Kidney (tissue), 14 donors: ENCODE measurements around the gene GPR78. TPM values are rescaled to one million over a fixed set of nuclear protein-coding genes. Genes with fewer than 3 reads are reported as not detected.
A peak's percentile ranks its signal among the peaks of the same experiment; 100 is the strongest.

Experiments
- DNase-seq, 5 donors: peaks; one replicate each; pipeline ENCODE4 v3.0.0-alpha.2; 2013 to 2020
- FAIRE-seq: peaks from 2 replicates; lab custom pipeline; 2012; peaks lifted over from hg19 to GRCh38; lab: Jason Lieb, UNC
- H3K27ac ChIP-seq, 2 donors: one replicate each; pipeline ENCODE4 v1.7.0; 2013; ENCODE audit warnings: low read depth in 2 of 2, low read length in 2 of 2, inconsistent platforms in 1 of 2
- H3K27me3 ChIP-seq: one replicate; pipeline ENCODE4 v1.7.1; 2013; ENCODE audit warnings: low read length, inconsistent platforms; ENCODE audit not compliant: control insufficient read depth, insufficient read depth
- H3K36me3 ChIP-seq, 3 donors: one replicate each; pipeline versions ENCODE4 v1.7.0 to v1.7.1; 2013; ENCODE audit warnings: low read length in 3 of 3, control low read depth in 1 of 3, inconsistent platforms in 1 of 3; ENCODE audit not compliant: insufficient read depth in 3 of 3, control insufficient read depth in 2 of 3
- H3K4me1 ChIP-seq, 3 donors: one replicate each; pipeline versions ENCODE4 v1.7.0 to v1.7.1; 2013; ENCODE audit warnings: low read length in 3 of 3, inconsistent platforms in 1 of 3, low read depth in 1 of 3; ENCODE audit not compliant: control insufficient read depth in 2 of 3, insufficient read depth in 2 of 3
- H3K4me3 ChIP-seq, 3 donors: one replicate each; pipeline versions ENCODE4 v1.7.0 to v1.8.1; 2013; ENCODE audit warnings: low read length in 3 of 3, control low read depth in 1 of 3, inconsistent platforms in 1 of 3
- H3K9ac ChIP-seq, 3 donors: one replicate each; pipeline versions ENCODE4 v1.7.0 to v1.7.1; 2013; ENCODE audit warnings: low read length in 3 of 3, control low read depth in 1 of 3, inconsistent platforms in 1 of 3
- H3K9me3 ChIP-seq, 3 donors: one replicate each; pipeline versions ENCODE4 v1.7.0 to v1.7.1; 2013; ENCODE audit warnings: low read length in 3 of 3, control low read depth in 1 of 3, inconsistent platforms in 1 of 3; ENCODE audit not compliant: control insufficient read depth in 2 of 3, insufficient read depth in 1 of 3
- intact Hi-C: fragments of 100-400 bp; cut with DNase I; formaldehyde crosslinking; loops from one replicate; pipeline ENCODE4 v1.11.1; 2022
- polyA plus RNA-seq: library from polyadenylated mRNA; stranded (reverse); fragments of 350-450 nt; fragmentation: Illumina TruSeq; extraction: RNeasy Lipid Tissue Mini Kit (QIAGEN cat#74804); gene quantifications from one replicate; pipeline ENCODE4 v1.2.3, GENCODE V29; 2014; ENCODE audit warnings: low read depth, low replicate concordance; ENCODE audit not compliant: insufficient read depth
- total RNA-seq: library from RNA; stranded (reverse); fragmentation: NEBNext Ultra II Directional; extraction: Animal tissue kit (Norgen Biotek cat#: 25700); gene quantifications from one replicate; pipeline ENCODE4 v1.2.1, GENCODE V29; 2021
- TF ChIP-seq, protein P1 (sequence below): IDR thresholded peaks from 3 replicates; pipeline ENCODE4 v1.5.1; 2012; ENCODE audit warnings: mild to moderate bottlenecking, moderate library complexity, borderline replicate concordance; ENCODE audit not compliant: insufficient read depth; ENCODE audit errors: extremely low read depth
- donor health status: control.
- donor health status: control.
- donor health status: control.
- donor health status: control.
- donor health status: control.
- donor health status: DM: yes; HTN: yes; CAD: no.
- donor health status: Normal renal cell carcinoma (clear cell type).

Gene GPR78
- total and polyA plus RNA-seq, 2 donors from 2014 or later, result not detected

GRCh38 chr4:8552581-8553205 lies 27.5 kb upstream of the GPR78 start:
- H3K4me3 ChIP-seq, result no peak overlapping the region
- H3K27me3 ChIP-seq, result no peaks in the 10 kb centered on the region
- no peaks in the 10 kb centered on the region for H3K36me3 ChIP-seq
- FAIRE-seq (no peak), DNase-seq (peak in 1 of 5 donors; percentile 42)
- TF ChIP-seq, protein P1, sequence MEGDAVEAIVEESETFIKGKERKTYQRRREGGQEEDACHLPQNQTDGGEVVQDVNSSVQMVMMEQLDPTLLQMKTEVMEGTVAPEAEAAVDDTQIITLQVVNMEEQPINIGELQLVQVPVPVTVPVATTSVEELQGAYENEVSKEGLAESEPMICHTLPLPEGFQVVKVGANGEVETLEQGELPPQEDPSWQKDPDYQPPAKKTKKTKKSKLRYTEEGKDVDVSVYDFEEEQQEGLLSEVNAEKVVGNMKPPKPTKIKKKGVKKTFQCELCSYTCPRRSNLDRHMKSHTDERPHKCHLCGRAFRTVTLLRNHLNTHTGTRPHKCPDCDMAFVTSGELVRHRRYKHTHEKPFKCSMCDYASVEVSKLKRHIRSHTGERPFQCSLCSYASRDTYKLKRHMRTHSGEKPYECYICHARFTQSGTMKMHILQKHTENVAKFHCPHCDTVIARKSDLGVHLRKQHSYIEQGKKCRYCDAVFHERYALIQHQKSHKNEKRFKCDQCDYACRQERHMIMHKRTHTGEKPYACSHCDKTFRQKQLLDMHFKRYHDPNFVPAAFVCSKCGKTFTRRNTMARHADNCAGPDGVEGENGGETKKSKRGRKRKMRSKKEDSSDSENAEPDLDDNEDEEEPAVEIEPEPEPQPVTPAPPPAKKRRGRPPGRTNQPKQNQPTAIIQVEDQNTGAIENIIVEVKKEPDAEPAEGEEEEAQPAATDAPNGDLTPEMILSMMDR, result no peak
- no peaks in the 10 kb centered on the region for H3K9me3 ChIP-seq
- no peaks in the 10 kb centered on the region for H3K4me1 ChIP-seq
- H3K27ac ChIP-seq, result no peak overlapping the region
- intact Hi-C loops, result no loop called here
- H3K9ac ChIP-seq, result no peak overlapping the region

GRCh38 chr4:8553216-8553615 lies 27.0 kb upstream of the GPR78 start:
- no peak overlapping the region for H3K27ac ChIP-seq
- DNase-seq (peak in 1 of 5 donors; percentile 64), FAIRE-seq (no peak)
- intact Hi-C loops, result no loop called here
- TF ChIP-seq, protein P1, result no peak
- no peak overlapping the region for H3K4me3 ChIP-seq
- no peaks in the 10 kb centered on the region for H3K9me3 ChIP-seq
- no peaks in the 10 kb centered on the region for H3K36me3 ChIP-seq
- no peak overlapping the region for H3K9ac ChIP-seq
- H3K27me3 ChIP-seq, result no peaks in the 10 kb centered on the region
- no peaks in the 10 kb centered on the region for H3K4me1 ChIP-seq

- Histone ChIP-seq H3K36me3 (no peaks in the 10 kb centered on the region), H3K4me1 (no peaks in the 10 kb centered on the region), H3K27ac (no peak overlapping the region), H3K4me3 (no peak overlapping the region), H3K9ac (no peak overlapping the region), H3K27me3 (no peaks in the 10 kb centered on the region), H3K9me3 (no peaks in the 10 kb centered on the region)
- FAIRE-seq (no peak), DNase-seq (peak in 1 of 5 donors; percentile 39)
- TF ChIP-seq, protein P1, result no peak
- intact Hi-C loops, result no loop called here
Measured at GRCh38 chr4:8553991-8554405, 26.2 kb upstream of the GPR78 start.
